HG02759 (cell line): Measurements from ENCODE around the gene NMNAT1.
A peak's percentile ranks its signal among the peaks of the same experiment; 100 is the strongest.
"Not testable (repeated sequence)": the region's sequence is repeated elsewhere in the genome, so short reads cannot be mapped to it uniquely, and the experiment has no call there.

ENCODE experiments used
- ATAC-seq: cut with Tn5 transposase; IDR thresholded peaks from one replicate; pipeline ENCODE4 v1.9.1; 2021; ENCODE audit warnings: mild to moderate bottlenecking, moderate library complexity; ENCODE audit not compliant: unreplicated experiment

The NMNAT1 gene

GRCh38 chr1:9942939-9943788, at the start of gene NMNAT1, which contains the start of gene LZIC:
Gene NMNAT1 (plus strand): TSS chr1:9943475. CDS start chr1:9972074, 28,599 bp downstream.
Gene LZIC (minus strand): TSS chr1:9943391. CDS start chr1:9936619, 6,772 bp downstream.
- ATAC-seq, result peak; percentile 96

GRCh38 chr1:9894115-9894514, 49.2 kb upstream of the NMNAT1 start:
- no peak for ATAC-seq

- ATAC-seq, result no peak
These were observed 42.9 kb upstream of the NMNAT1 start for GRCh38 chr1:9900142-9901043.

- no peak for ATAC-seq
These were observed 41.9 kb upstream of the NMNAT1 start for GRCh38 chr1:9901148-9902059.

GRCh38 chr1:9902060-9902452, 41.2 kb upstream of the NMNAT1 start:
- ATAC-seq, result no peak

- no peak for ATAC-seq
These were observed 39.3 kb upstream of the NMNAT1 start for GRCh38 chr1:9903801-9904527.

- ATAC-seq, result no peak
These were observed 38.7 kb upstream of the NMNAT1 start for GRCh38 chr1:9904596-9904995.

- no peak for ATAC-seq
These were observed 38.3 kb upstream of the NMNAT1 start for GRCh38 chr1:9905010-9905409.

GRCh38 chr1:9906466-9906865, 36.8 kb upstream of the NMNAT1 start:
- ATAC-seq, result no peak

GRCh38 chr1:9907441-9907840, 35.8 kb upstream of the NMNAT1 start:
- no peak for ATAC-seq

- ATAC-seq, result no peak
These were observed 34.4 kb upstream of the NMNAT1 start for GRCh38 chr1:9908871-9909233.

- peak; percentile 9 for ATAC-seq
These were observed 33.8 kb upstream of the NMNAT1 start for GRCh38 chr1:9909234-9910046.

- ATAC-seq, result peak; percentile 82
These were observed 33.2 kb upstream of the NMNAT1 start, which contains the start of gene CTNNBIP1 for GRCh38 chr1:9910076-9910422. Gene CTNNBIP1 (minus strand): TSS chr1:9910269. CDS start chr1:9872064, 38,205 bp downstream.

GRCh38 chr1:9910423-9911178, 32.7 kb upstream of the NMNAT1 start:
- ATAC-seq, result peak; percentile 90

- ATAC-seq, result no peak
These were observed 30.9 kb upstream of the NMNAT1 start for GRCh38 chr1:9912264-9912936.

- no peak for ATAC-seq
These were observed 28.7 kb upstream of the NMNAT1 start for GRCh38 chr1:9914610-9914937.

GRCh38 chr1:9916452-9916851, 26.8 kb upstream of the NMNAT1 start:
- no peak for ATAC-seq

GRCh38 chr1:9917495-9917894, 25.8 kb upstream of the NMNAT1 start:
- not testable (repeated sequence) for ATAC-seq
